ENCODE data around the gene JPH2.
"Not testable (repeated sequence)": the region's sequence is repeated elsewhere in the genome, so short reads cannot be mapped to it uniquely, and the experiment has no call there.

GRCh38 chr20:44232469-44232856 is 45.5 kb upstream of the JPH2 start:
- TF ChIP-seq, protein P1, sequence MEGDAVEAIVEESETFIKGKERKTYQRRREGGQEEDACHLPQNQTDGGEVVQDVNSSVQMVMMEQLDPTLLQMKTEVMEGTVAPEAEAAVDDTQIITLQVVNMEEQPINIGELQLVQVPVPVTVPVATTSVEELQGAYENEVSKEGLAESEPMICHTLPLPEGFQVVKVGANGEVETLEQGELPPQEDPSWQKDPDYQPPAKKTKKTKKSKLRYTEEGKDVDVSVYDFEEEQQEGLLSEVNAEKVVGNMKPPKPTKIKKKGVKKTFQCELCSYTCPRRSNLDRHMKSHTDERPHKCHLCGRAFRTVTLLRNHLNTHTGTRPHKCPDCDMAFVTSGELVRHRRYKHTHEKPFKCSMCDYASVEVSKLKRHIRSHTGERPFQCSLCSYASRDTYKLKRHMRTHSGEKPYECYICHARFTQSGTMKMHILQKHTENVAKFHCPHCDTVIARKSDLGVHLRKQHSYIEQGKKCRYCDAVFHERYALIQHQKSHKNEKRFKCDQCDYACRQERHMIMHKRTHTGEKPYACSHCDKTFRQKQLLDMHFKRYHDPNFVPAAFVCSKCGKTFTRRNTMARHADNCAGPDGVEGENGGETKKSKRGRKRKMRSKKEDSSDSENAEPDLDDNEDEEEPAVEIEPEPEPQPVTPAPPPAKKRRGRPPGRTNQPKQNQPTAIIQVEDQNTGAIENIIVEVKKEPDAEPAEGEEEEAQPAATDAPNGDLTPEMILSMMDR (conservative IDR thresholded peaks at IDR 0.05): not testable (repeated sequence)
- TF ChIP-seq ZFX (IDR thresholded peaks at IDR 0.05): not testable (repeated sequence)

Measured in C4-2B (cell line).